ENCODE results near the gene SOHLH1. TPM values are rescaled to one million over a fixed set of nuclear protein-coding genes. Genes with fewer than 3 reads are reported as not detected.

Gene SOHLH1
- total RNA-seq, 1 experiment from 2014 or later, result not detected

DNA sequence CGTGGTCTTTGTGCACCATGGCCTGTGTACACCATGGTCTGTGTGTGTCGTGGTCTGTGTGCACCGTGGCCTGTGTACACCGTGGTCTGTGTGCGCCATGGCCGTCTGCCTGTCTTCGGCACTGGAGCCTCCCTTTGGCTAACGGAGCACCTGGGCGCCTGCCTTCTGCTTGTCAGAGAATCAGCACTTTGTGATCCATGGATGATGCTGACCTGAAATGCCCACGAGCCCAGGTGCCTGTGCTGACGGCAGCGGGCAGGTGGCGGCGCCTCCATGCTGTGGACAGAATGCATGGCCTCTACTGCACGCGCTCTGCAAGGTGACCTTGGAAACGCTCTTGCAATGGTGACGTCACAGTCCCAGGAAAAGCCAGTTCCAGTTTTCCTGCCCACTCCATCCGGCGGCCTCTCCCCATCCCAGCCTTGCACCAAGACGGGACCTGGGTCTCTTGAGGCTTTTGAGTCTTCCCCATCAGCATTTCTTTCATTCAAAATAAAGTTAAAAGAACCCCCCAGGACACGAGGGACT lies 21.6 kb downstream of the SOHLH1 start:
- POLR2A ChIA-PET (ENCODE audit: unreplicated experiment), result no interaction called here
- intact Hi-C loops (cut with micrococcal nuclease; ENCODE audit: unreplicated experiment), result no loop called here
- no peaks in the 10 kb centered on the region for H3K9me2 ChIP-seq (ENCODE audit: insufficient read depth)
- CTCF ChIA-PET, result no interaction called here
- no peak overlapping the region for H3K27ac ChIP-seq
- no TSS peak for BruUV-seq (replicated peaks)
- no peaks in the 10 kb centered on the region for H3K79me2 ChIP-seq (ENCODE audit: low read depth)
- H3K4me2 ChIP-seq, result no peak overlapping the region
- H3K27me3 ChIP-seq (ENCODE audit: insufficient read depth, low read depth), result peaks cover 74% of the 10 kb centered on the region
- no peaks in the 10 kb centered on the region for H3F3A ChIP-seq (ENCODE audit: insufficient read depth, low read depth)
- H3K36me3 ChIP-seq (ENCODE audit: low read depth), result no peaks in the 10 kb centered on the region
- H3K9me3 ChIP-seq (ENCODE audit: insufficient read depth, low read depth), result no peaks in the 10 kb centered on the region
- H4K20me1 ChIP-seq (ENCODE audit: insufficient read depth), result no peaks in the 10 kb centered on the region
- TF ChIP-seq, protein P1, sequence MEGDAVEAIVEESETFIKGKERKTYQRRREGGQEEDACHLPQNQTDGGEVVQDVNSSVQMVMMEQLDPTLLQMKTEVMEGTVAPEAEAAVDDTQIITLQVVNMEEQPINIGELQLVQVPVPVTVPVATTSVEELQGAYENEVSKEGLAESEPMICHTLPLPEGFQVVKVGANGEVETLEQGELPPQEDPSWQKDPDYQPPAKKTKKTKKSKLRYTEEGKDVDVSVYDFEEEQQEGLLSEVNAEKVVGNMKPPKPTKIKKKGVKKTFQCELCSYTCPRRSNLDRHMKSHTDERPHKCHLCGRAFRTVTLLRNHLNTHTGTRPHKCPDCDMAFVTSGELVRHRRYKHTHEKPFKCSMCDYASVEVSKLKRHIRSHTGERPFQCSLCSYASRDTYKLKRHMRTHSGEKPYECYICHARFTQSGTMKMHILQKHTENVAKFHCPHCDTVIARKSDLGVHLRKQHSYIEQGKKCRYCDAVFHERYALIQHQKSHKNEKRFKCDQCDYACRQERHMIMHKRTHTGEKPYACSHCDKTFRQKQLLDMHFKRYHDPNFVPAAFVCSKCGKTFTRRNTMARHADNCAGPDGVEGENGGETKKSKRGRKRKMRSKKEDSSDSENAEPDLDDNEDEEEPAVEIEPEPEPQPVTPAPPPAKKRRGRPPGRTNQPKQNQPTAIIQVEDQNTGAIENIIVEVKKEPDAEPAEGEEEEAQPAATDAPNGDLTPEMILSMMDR (conservative IDR thresholded peaks at IDR 0.05), result no peak
- no peak for TF ChIP-seq EZH2 (IDR thresholded peaks at IDR 0.05; ENCODE audit: low read depth)
- no peak overlapping the region for H3K4me3 ChIP-seq
- no peak overlapping the region for H2AFZ ChIP-seq
- no peak for DNase-seq
- H3K4me1 ChIP-seq (replicated peaks; ENCODE audit: insufficient read depth), result no peaks in the 10 kb centered on the region

DNA sequence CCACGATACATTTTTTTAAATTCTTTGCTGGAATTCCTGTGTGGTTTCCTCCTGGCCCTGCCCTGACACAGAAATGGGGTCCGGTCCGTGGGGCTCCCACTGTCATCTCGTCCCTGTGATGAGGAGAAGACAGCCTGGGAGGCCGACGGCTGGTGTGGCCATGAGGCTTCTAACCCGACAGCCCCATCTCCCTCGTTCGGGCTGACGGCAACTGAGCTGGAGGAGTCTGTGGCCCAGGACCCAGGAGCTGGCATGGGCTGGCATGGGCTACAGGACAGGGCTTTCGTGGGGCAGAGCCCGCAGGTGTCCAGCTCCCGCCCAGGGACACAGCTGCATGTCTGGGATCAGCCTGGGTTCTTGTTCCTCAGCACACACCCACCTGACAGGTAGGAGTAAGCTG lies 22.4 kb downstream of the SOHLH1 start:
- H3K79me2 ChIP-seq (ENCODE audit: low read depth), result no peaks in the 10 kb centered on the region
- no peaks in the 10 kb centered on the region for H3K9me3 ChIP-seq (ENCODE audit: insufficient read depth, low read depth)
- no TSS peak for BruUV-seq (replicated peaks)
- H3K27ac ChIP-seq, result no peak overlapping the region
- H3K4me2 ChIP-seq, result no peak overlapping the region
- no peak for DNase-seq
- H3K27me3 ChIP-seq (ENCODE audit: insufficient read depth, low read depth), result peaks cover 72% of the 10 kb centered on the region
- H3K4me3 ChIP-seq, result no peak overlapping the region
- no peaks in the 10 kb centered on the region for H3K36me3 ChIP-seq (ENCODE audit: low read depth)
- no peaks in the 10 kb centered on the region for H3K4me1 ChIP-seq (replicated peaks; ENCODE audit: insufficient read depth)
- intact Hi-C loops (cut with micrococcal nuclease; ENCODE audit: unreplicated experiment), result no loop called here
- ChIA-PET CTCF (no interaction called here), POLR2A (ENCODE audit: unreplicated experiment) (no interaction called here)
- TF ChIP-seq EZH2 (IDR thresholded peaks at IDR 0.05; ENCODE audit: low read depth), result no peak
- TF ChIP-seq, protein P1 (conservative IDR thresholded peaks at IDR 0.05), result no peak
- H2AFZ ChIP-seq, result no peak overlapping the region
- no peaks in the 10 kb centered on the region for H3K9me2 ChIP-seq (ENCODE audit: insufficient read depth)
- no peaks in the 10 kb centered on the region for H4K20me1 ChIP-seq (ENCODE audit: insufficient read depth)
- H3F3A ChIP-seq (ENCODE audit: insufficient read depth, low read depth), result no peaks in the 10 kb centered on the region

DNA sequence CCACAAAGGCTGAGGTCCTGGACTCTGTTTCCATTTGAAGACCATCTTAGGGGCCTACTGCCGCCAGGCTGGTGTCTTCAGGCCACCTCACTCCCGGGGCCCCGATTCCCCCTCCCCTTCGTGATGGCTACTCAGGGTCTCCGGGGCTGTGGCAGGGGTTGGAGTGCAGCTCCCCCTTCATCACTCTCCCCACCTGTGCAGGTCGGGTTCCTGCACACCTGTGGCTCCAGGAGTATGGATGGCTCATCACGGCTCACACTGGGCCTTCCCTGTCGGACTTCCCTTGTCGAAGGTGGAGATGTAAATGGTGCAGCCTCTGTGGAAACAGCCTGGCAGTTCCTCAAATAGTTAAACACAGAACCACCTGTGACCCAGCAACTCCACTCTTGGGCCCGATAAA lies 24.3 kb downstream of the SOHLH1 start:
- H3K4me2 ChIP-seq, result no peak overlapping the region
- intact Hi-C loops (cut with micrococcal nuclease; ENCODE audit: unreplicated experiment), result no loop called here
- H3K36me3 ChIP-seq (ENCODE audit: low read depth), result no peaks in the 10 kb centered on the region
- no peaks in the 10 kb centered on the region for H4K20me1 ChIP-seq (ENCODE audit: insufficient read depth)
- no peak overlapping the region for H3K27ac ChIP-seq
- no peaks in the 10 kb centered on the region for H3K79me2 ChIP-seq (ENCODE audit: low read depth)
- TF ChIP-seq, protein P1 (conservative IDR thresholded peaks at IDR 0.05), result no peak
- TF ChIP-seq EZH2 (IDR thresholded peaks at IDR 0.05; ENCODE audit: low read depth), result no peak
- H3K4me1 ChIP-seq (replicated peaks; ENCODE audit: insufficient read depth), result no peaks in the 10 kb centered on the region
- no TSS peak for BruUV-seq (replicated peaks)
- no peak for DNase-seq
- H3K4me3 ChIP-seq, result no peak overlapping the region
- H3K27me3 ChIP-seq (ENCODE audit: insufficient read depth, low read depth), result peaks cover 77% of the 10 kb centered on the region
- no peaks in the 10 kb centered on the region for H3K9me2 ChIP-seq (ENCODE audit: insufficient read depth)
- H2AFZ ChIP-seq, result no peak overlapping the region
- POLR2A ChIA-PET (ENCODE audit: unreplicated experiment), result no interaction called here
- no peaks in the 10 kb centered on the region for H3K9me3 ChIP-seq (ENCODE audit: insufficient read depth, low read depth)
- no peaks in the 10 kb centered on the region for H3F3A ChIP-seq (ENCODE audit: insufficient read depth, low read depth)
- CTCF ChIA-PET, result no interaction called here
